Endometrial microvascular endothelial cells (primary cell): ENCODE results near the gene APBB2. TPM values are rescaled to one million over a fixed set of nuclear protein-coding genes. Genes with fewer than 3 reads are reported as not detected.

Experiments used
- in situ Hi-C: cut with HindIII; loops from 2 replicates; pipeline ENCODE4 v1.10.0; 2017; ENCODE audit warnings: low sequenced_read_pairs, low pct_unique_long_range_greater_than_20kb; ENCODE audit errors: inconsistent ontology term
- total RNA-seq: library from RNA; depleted of rRNA; stranded (reverse); fragments of >200 nt; gene quantifications from one replicate; pipeline ENCODE4 v1.2.3, GENCODE V29; 2015; ENCODE audit errors: inconsistent ontology term

Gene APBB2
- total RNA-seq, 1 donor from 2014 or later: 136 TPM

GRCh38 chr4:40952672-40953071 lies 261.7 kb downstream of the APBB2 start:
- in situ Hi-C loops: no loop called here

- in situ Hi-C loops: no loop called here
These were observed 262.1 kb downstream of the APBB2 start for GRCh38 chr4:40952217-40952616.

GRCh38 chr4:40951026-40951425 lies 263.3 kb downstream of the APBB2 start:
- in situ Hi-C loops: no loop called here

DNA sequence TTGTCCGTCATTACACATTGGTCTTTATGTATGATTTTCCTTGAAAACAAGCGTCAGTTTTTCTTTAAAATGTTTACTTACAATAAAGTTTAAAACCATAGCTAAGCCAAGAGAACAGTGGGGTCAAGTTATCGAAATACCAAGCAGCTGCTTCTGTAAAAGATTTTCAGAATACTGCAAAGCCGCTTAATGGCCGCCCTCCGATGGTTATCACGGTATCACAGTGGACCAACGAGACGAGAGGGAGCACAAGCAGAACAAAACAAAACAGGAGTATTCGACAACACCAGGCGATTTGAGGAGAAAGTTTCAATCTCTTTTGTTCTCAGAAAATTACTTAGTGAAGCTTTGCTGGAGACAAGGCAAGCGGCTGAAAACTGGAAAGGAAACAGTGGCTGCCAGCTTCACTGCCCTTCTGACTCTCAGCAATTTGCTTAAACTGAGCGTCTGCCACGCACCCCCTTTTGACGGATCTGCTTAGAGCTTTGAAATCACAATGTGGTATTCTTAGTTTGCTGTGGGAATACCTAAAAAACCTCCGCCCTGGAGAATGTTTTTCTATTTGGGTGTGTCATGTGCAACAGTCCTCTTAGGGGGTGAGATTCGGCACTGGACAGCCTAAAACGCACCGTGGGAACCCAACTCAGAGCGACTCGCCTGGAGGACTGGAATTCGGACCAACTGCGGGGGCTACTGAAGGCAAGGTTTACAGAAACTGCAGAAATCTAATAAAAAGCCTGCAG lies 264.8 kb downstream of the APBB2 start:
- in situ Hi-C loops: loop anchor here (25.0 kb wide), 1 partner anchor 263 kb away; the partner anchor contains the start of gene APBB2

DNA sequence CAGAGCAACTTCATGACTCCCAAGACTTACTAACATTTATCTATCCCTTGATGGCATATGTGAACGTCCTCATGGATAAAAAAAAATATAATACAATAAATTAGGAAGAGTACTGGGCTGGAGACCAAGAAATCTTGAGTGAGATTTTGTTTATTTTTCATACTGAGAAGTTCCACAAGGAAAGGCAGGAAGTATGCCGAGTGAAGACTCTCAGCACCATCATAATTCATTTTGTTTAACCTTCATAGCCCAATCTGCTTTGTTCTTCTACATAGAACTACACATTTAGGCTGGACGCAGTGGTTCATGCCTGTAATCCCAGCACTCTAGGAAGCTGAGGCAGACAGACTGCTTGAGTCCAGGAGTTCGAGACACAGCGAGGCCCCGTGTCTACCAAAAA lies 266.3 kb downstream of the APBB2 start:
- in situ Hi-C loops: loop anchor here (25.0 kb wide), 1 partner anchor 264 kb away; the partner anchor contains the start of gene APBB2

GRCh38 chr4:40946652-40947051 lies 267.7 kb downstream of the APBB2 start:
- in situ Hi-C loops: loop anchor here (25.0 kb wide), 1 partner anchor 266 kb away; the partner anchor contains the start of gene APBB2

DNA sequence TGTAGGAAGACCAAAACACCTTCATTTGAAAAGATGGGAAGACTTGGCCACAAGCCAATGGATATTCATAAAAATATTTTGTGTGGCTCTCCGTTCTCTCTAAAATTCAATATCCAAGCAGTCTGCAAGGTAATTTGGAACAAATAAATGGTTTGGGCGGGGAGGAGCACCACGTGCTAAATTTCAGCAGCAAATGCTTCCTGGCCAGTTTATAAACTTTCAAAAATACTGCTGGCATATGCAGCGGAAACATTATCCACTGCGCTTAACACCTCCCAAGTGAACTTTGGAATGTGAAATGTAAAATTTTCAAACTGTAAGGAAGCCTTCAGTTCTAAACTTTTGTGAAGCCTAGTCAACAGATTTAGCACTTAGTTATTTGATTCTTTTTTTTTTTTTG lies 273.6 kb downstream of the APBB2 start:
- in situ Hi-C loops: loop anchor here (25.0 kb wide), 1 partner anchor 272 kb away; the partner anchor contains the start of gene APBB2

DNA sequence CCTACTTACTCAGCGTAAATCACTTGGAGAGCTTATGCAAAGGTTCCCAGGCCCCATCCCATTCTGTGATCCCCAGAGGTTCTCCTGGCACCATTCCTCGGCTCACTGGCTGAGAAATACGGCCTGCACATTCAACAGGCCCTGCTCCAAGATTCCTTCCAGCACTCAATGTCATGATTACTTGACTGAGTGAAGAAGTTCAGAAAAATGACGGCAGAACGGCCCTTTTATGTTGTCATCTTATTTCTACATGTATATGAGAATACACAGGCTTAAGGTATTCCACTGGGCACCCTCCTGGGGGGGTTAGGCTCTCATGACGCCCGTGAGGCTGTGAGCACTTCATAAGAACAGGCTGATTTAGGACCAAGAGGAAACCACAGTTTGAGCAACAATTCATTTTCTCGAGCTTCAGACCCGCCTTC lies 274.0 kb downstream of the APBB2 start:
- in situ Hi-C loops: loop anchor here (25.0 kb wide), 1 partner anchor 272 kb away; the partner anchor contains the start of gene APBB2

- in situ Hi-C loops: loop anchor here (25.0 kb wide), 1 partner anchor 272 kb away; the partner anchor contains the start of gene APBB2
These were observed 274.5 kb downstream of the APBB2 start for GRCh38 chr4:40939856-40940255.

GRCh38 chr4:40938337-40938736 lies 276.0 kb downstream of the APBB2 start:
- in situ Hi-C loops: loop anchor here (25.0 kb wide), 1 partner anchor 274 kb away; the partner anchor contains the start of gene APBB2

- in situ Hi-C loops: loop anchor here (25.0 kb wide), 1 partner anchor 275 kb away; the partner anchor contains the start of gene APBB2
These were observed 277.1 kb downstream of the APBB2 start for GRCh38 chr4:40937140-40937725.

DNA sequence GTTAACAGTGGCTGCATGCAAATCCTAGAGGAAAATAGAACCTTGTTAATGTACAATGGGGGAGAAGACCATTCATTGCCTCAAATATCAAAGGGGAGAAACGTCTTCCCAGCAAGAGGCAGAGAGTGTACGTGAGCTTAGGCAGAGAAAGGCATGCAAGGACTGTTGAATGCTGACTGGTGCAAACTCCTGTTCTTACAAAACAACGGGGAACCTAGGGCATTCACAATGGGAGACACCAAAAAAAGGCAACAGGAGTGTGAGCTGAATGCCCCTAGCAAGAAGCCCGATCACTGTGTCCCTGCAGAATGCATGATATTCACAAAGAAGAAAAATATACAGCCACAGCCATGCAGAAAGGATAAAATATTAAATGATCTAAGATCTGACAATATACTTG lies 279.7 kb downstream of the APBB2 start:
- in situ Hi-C loops: loop anchor here (25.0 kb wide), 1 partner anchor 278 kb away; the partner anchor contains the start of gene APBB2

- in situ Hi-C loops: loop anchor here (25.0 kb wide), 1 partner anchor 279 kb away; the partner anchor contains the start of gene APBB2
These were observed 280.9 kb downstream of the APBB2 start for GRCh38 chr4:40933272-40934053.

GRCh38 chr4:40931841-40932240 lies 282.5 kb downstream of the APBB2 start:
- in situ Hi-C loops: loop anchor here (25.0 kb wide), 1 partner anchor 280 kb away; the partner anchor contains the start of gene APBB2

- in situ Hi-C loops: loop anchor here (25.0 kb wide), 1 partner anchor 281 kb away; the partner anchor contains the start of gene APBB2
These were observed 283.1 kb downstream of the APBB2 start for GRCh38 chr4:40931238-40931637.

- in situ Hi-C loops: loop anchor here (25.0 kb wide), 1 partner anchor 285 kb away; the partner anchor contains the start of gene APBB2
These were observed 287.3 kb downstream of the APBB2 start for GRCh38 chr4:40927074-40927473.

GRCh38 chr4:40924793-40925117 lies 289.6 kb downstream of the APBB2 start:
- in situ Hi-C loops: loop anchor here (25.0 kb wide), 1 partner anchor 288 kb away; the partner anchor contains the start of gene APBB2

GRCh38 chr4:40924096-40924792 lies 290.1 kb downstream of the APBB2 start:
- in situ Hi-C loops: no loop called here
